H9 (cell line): ENCODE measurements around the gene ZNF746. TPM values are rescaled to one million over a fixed set of nuclear protein-coding genes. Genes with fewer than 3 reads are reported as not detected.

Source experiments
- DNase-seq: peaks from one replicate; pipeline ENCODE4 v3.0.0-alpha.2; 2017
- H2AFZ ChIP-seq: one replicate; pipeline ENCODE4 v1.6.1; 2013; ENCODE audit warnings: mild to moderate bottlenecking, low read length, control low read depth, moderate library complexity
- H2AK5ac ChIP-seq: 2 replicates; pipeline ENCODE4 v1.6.1; 2013; ENCODE audit warnings: low read length, control low read depth, mixed read lengths; ENCODE audit not compliant: insufficient read length
- H2BK120ac ChIP-seq: one replicate; pipeline ENCODE4 v1.6.1; 2013; ENCODE audit warnings: low read depth, mild to moderate bottlenecking, low read length, control low read depth, inconsistent platforms; ENCODE audit not compliant: poor library complexity, severe bottlenecking
- H2BK12ac ChIP-seq: 2 replicates; pipeline ENCODE4 v1.6.1; 2013; ENCODE audit warnings: low read length, control low read depth, mixed read lengths, low read depth; ENCODE audit not compliant: insufficient read length
- H2BK15ac ChIP-seq: 2 replicates; pipeline ENCODE4 v1.6.1; 2013; ENCODE audit warnings: low read depth, low read length, control low read depth
- H2BK20ac ChIP-seq: one replicate; pipeline ENCODE4 v1.6.1; 2013; ENCODE audit warnings: low read depth, mild to moderate bottlenecking, low read length, control low read depth, inconsistent platforms; ENCODE audit not compliant: poor library complexity, severe bottlenecking
- H2BK5ac ChIP-seq: 2 replicates; pipeline ENCODE4 v1.6.1; 2013; ENCODE audit warnings: low read length, control low read depth, mixed read lengths; ENCODE audit not compliant: insufficient read length
- H3K14ac ChIP-seq: 2 replicates; pipeline ENCODE4 v1.6.1; 2013; ENCODE audit warnings: low read length, control low read depth; ENCODE audit not compliant: insufficient read depth
- H3K18ac ChIP-seq: 2 replicates; pipeline ENCODE4 v1.6.1; 2013; ENCODE audit warnings: low read depth, mild to moderate bottlenecking, mixed read lengths, low read length, control low read depth; ENCODE audit not compliant: insufficient read length
- H3K23ac ChIP-seq: 2 replicates; pipeline ENCODE4 v1.6.1; 2013; ENCODE audit warnings: low read length, control low read depth, mixed read lengths, low read depth; ENCODE audit not compliant: insufficient read length
- H3K23me2 ChIP-seq: 2 replicates; pipeline ENCODE4 v1.6.1; 2013; ENCODE audit warnings: low read depth, mild to moderate bottlenecking, mixed read lengths, low read length, control low read depth; ENCODE audit not compliant: insufficient read length, poor library complexity, severe bottlenecking
- H3K27ac ChIP-seq: 2 replicates; pipeline ENCODE4 v1.5.1; 2013; ENCODE audit warnings: low read length, control low read depth, mixed read lengths, low read depth; ENCODE audit not compliant: insufficient read length
- H3K27me3 ChIP-seq: 2 replicates; pipeline ENCODE4 v1.6.1; 2013; ENCODE audit warnings: low read length, control low read depth, inconsistent platforms; ENCODE audit not compliant: insufficient read depth
- H3K4ac ChIP-seq: 2 replicates; pipeline ENCODE4 v1.6.1; 2013; ENCODE audit warnings: low read depth, mild to moderate bottlenecking, control low read depth, inconsistent platforms, low read length, moderate library complexity
- H3K4me1 ChIP-seq: 2 replicates; pipeline ENCODE4 v1.6.1; 2013; ENCODE audit warnings: low read length, control low read depth, inconsistent platforms; ENCODE audit not compliant: insufficient read depth
- H3K4me2 ChIP-seq: 2 replicates; pipeline ENCODE4 v1.6.1; 2013; ENCODE audit warnings: low read length, control low read depth, mixed read lengths; ENCODE audit not compliant: insufficient read length, insufficient read depth
- H3K56ac ChIP-seq: 2 replicates; pipeline ENCODE4 v1.6.1; 2013; ENCODE audit warnings: low read depth, mild to moderate bottlenecking, mixed read lengths, low read length, control low read depth; ENCODE audit not compliant: insufficient read length
- H3K79me1 ChIP-seq: 2 replicates; pipeline ENCODE4 v1.6.1; 2013; ENCODE audit warnings: low read depth, mild to moderate bottlenecking, moderate library complexity, low read length, control low read depth, inconsistent platforms; ENCODE audit not compliant: insufficient read depth, poor library complexity, severe bottlenecking
- H3K79me2 ChIP-seq: 2 replicates; pipeline ENCODE4 v1.6.1; 2013; ENCODE audit warnings: low read length, control low read depth, inconsistent platforms; ENCODE audit not compliant: insufficient read depth
- H3K9ac ChIP-seq: 2 replicates; pipeline ENCODE4 v1.6.1; 2013; ENCODE audit warnings: low read length, control low read depth, mixed read lengths; ENCODE audit not compliant: insufficient read length; ENCODE audit errors: extremely low read depth
- H3K9me3 ChIP-seq: one replicate; pipeline ENCODE4 v1.6.1; 2013; ENCODE audit warnings: low read depth, low read length, inconsistent platforms; ENCODE audit not compliant: control insufficient read depth
- H3T11ph ChIP-seq: one replicate; pipeline ENCODE4 v1.6.1; 2013; ENCODE audit warnings: mild to moderate bottlenecking, low read length, control low read depth, inconsistent platforms
- H4K20me1 ChIP-seq: one replicate; pipeline ENCODE4 v1.6.1; 2013; ENCODE audit not compliant: control insufficient read depth, insufficient read length, insufficient read depth
- H4K5ac ChIP-seq: 2 replicates; pipeline ENCODE4 v1.6.1; 2013; ENCODE audit warnings: low read depth, mild to moderate bottlenecking, mixed read lengths, low read length, control low read depth; ENCODE audit not compliant: insufficient read length
- H4K8ac ChIP-seq: replicated peaks from 2 replicates; pipeline ENCODE4 v1.6.1; 2013; ENCODE audit warnings: low read length, control low read depth, mixed read lengths, low read depth; ENCODE audit not compliant: insufficient read length
- H4K91ac ChIP-seq: 2 replicates; pipeline ENCODE4 v1.6.1; 2013; ENCODE audit warnings: low read depth, mild to moderate bottlenecking, moderate library complexity, mixed read lengths, low read length, control low read depth; ENCODE audit not compliant: insufficient read length
- H3K27ac Mint-ChIP-seq, 3 experiments: 2 replicates in 2 of 3; 3 replicates in 1 of 3; pipeline ENCODE4 v1.8.0; 2020 to 2021; ENCODE audit warnings: mixed read lengths in 3 of 3, mild to moderate bottlenecking in 1 of 3, moderate library complexity in 1 of 3
- H3K27me3 Mint-ChIP-seq: 2 replicates; pipeline ENCODE4 v1.8.0; 2021; ENCODE audit warnings: low read depth, mild to moderate bottlenecking, moderate library complexity, mixed read lengths
- H3K36me3 Mint-ChIP-seq, 3 experiments: 2 replicates in 2 of 3; 3 replicates in 1 of 3; pipeline ENCODE4 v1.8.0; 2020 to 2021; ENCODE audit warnings: low read depth in 3 of 3, mixed read lengths in 3 of 3; ENCODE audit not compliant: insufficient read depth in 1 of 3
- H3K4me1 Mint-ChIP-seq, 2 experiments: 2 replicates each; pipeline ENCODE4 v1.8.0; 2020; ENCODE audit warnings: mixed read lengths in 2 of 2
- H3K4me3 Mint-ChIP-seq, 2 experiments: 2 replicates in 1 of 2; 3 replicates in 1 of 2; pipeline ENCODE4 v1.8.0; 2020 to 2021; ENCODE audit warnings: mild to moderate bottlenecking in 2 of 2, mixed read lengths in 2 of 2, moderate library complexity in 1 of 2
- H3K9me3 Mint-ChIP-seq, 2 experiments: 2 replicates in 1 of 2; 3 replicates in 1 of 2; pipeline ENCODE4 v1.8.0; 2020; ENCODE audit warnings: mild to moderate bottlenecking in 2 of 2, mixed read lengths in 2 of 2, moderate library complexity in 1 of 2
- WGBS: extraction: QIAGEN DNeasy Blood & Tissue Kit; methylation state at CpG from one replicate; pipeline ENCODE4 v1.1.7; 2013; ENCODE audit warnings: missing lambda C conversion rate, low lambda C conversion rate, mixed read lengths; ENCODE audit not compliant: insufficient read length; ENCODE audit errors: extremely low coverage; 5-methylcytosine and 5-hydroxymethylcytosine counted together
- total RNA-seq: library from RNA; stranded (reverse); gene quantifications from 2 replicates; pipeline ENCODE4 v1.2.1, GENCODE V29; 2021
- TF ChIP-seq, protein P1 (sequence below): fragments of 200-600 bp; sonication (generic); conservative IDR thresholded peaks from 3 replicates; pipeline ENCODE4 v1.8.0; 2021; ENCODE audit warnings: antibody characterized with exemption, mild to moderate bottlenecking

Gene ZNF746
- total RNA-seq, 1 experiment from 2014 or later, result 26.7 TPM

DNA sequence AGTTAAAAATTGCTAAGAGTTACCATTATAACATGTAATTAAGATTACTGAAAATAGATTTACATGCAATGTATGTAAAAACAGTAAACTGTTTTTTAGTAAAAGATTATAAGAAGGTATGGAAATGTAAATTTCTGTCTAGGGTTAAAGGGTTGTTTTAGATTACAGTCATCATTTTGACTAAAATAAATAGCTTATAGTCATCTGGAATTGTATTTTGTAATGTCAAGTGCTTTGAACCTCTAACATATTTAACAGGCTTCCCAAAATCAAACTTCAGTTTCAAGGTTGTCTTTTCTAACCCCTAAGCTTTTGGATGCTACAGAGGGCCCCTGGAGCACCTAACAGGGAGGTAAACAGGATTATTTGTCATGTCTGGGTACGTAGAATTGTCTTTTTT lies 35.0 kb upstream of the ZNF746 start:
- peaks cover 69 to 72% of the 10 kb centered on the region in 2 experiments for H3K9me3 Mint-ChIP-seq
- no CpG with 5 or more reads among the region's 1 CpG for WGBS

More for the DNA sequence above, 35.0 kb upstream of the ZNF746 start:
- no peak overlapping the region for H3K18ac ChIP-seq
- H3T11ph ChIP-seq, result no peak overlapping the region
- no peaks in the 10 kb centered on the region for H3K79me1 ChIP-seq
- H3K4me2 ChIP-seq, result no peak overlapping the region
- no peak overlapping the region for H4K91ac ChIP-seq
- no peak overlapping the region for H2BK12ac ChIP-seq
- H3K79me2 ChIP-seq, result no peaks in the 10 kb centered on the region
- no peaks in the 10 kb centered on the region for H3K4me1 ChIP-seq
- H3K23me2 ChIP-seq, result no peaks in the 10 kb centered on the region
- no peak overlapping the region for H3K14ac ChIP-seq
- no peak overlapping the region for H3K4me3 Mint-ChIP-seq
- H3K56ac ChIP-seq, result no peak overlapping the region
- H4K8ac ChIP-seq, result no peak overlapping the region
- no peak overlapping the region for H3K23ac ChIP-seq
- no peaks in the 10 kb centered on the region for H3K4me1 Mint-ChIP-seq
- peaks cover 7% of the 10 kb centered on the region for H3K27me3 Mint-ChIP-seq
- no peak overlapping the region for H4K5ac ChIP-seq
- H2BK20ac ChIP-seq, result no peak overlapping the region
- no peaks in the 10 kb centered on the region for H4K20me1 ChIP-seq
- H3K36me3 Mint-ChIP-seq, result peaks cover 10 to 16% (median 10%) of the 10 kb centered on the region in 3 experiments; a peak in 6 of 7 replicates
- no peak overlapping the region for H2BK15ac ChIP-seq
- no peak overlapping the region for H2AK5ac ChIP-seq
- no peak overlapping the region for H3K27ac ChIP-seq
- H2BK120ac ChIP-seq, result no peak overlapping the region
- DNase-seq, result no peak
- no peaks in the 10 kb centered on the region for H3K27me3 ChIP-seq
- TF ChIP-seq, protein P1, sequence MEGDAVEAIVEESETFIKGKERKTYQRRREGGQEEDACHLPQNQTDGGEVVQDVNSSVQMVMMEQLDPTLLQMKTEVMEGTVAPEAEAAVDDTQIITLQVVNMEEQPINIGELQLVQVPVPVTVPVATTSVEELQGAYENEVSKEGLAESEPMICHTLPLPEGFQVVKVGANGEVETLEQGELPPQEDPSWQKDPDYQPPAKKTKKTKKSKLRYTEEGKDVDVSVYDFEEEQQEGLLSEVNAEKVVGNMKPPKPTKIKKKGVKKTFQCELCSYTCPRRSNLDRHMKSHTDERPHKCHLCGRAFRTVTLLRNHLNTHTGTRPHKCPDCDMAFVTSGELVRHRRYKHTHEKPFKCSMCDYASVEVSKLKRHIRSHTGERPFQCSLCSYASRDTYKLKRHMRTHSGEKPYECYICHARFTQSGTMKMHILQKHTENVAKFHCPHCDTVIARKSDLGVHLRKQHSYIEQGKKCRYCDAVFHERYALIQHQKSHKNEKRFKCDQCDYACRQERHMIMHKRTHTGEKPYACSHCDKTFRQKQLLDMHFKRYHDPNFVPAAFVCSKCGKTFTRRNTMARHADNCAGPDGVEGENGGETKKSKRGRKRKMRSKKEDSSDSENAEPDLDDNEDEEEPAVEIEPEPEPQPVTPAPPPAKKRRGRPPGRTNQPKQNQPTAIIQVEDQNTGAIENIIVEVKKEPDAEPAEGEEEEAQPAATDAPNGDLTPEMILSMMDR, result no peak
- no peak overlapping the region for H3K4ac ChIP-seq
- no peak overlapping the region for H2BK5ac ChIP-seq
- no peak overlapping the region for H3K9ac ChIP-seq
- H3K9me3 ChIP-seq, result peaks cover 59% of the 10 kb centered on the region
- H2AFZ ChIP-seq, result no peak overlapping the region
- H3K27ac Mint-ChIP-seq, result no peak overlapping the region
